ENCODE measurements around the gene ARFGAP1. TPM values are rescaled to one million over a fixed set of nuclear protein-coding genes. Genes with fewer than 3 reads are reported as not detected.
"Not testable (repeated sequence)": the region's sequence is repeated elsewhere in the genome, so short reads cannot be mapped to it uniquely, and the experiment has no call there.

Gene ARFGAP1
- polyA plus RNA-seq, 1 donor: 76.3 TPM

- H3K4me3 ChIP-seq (ENCODE audit: low read length): no peak overlapping the region
- H3K27ac ChIP-seq (ENCODE audit: low read length): no peak overlapping the region
- H3K36me3 ChIP-seq (ENCODE audit: control insufficient read depth, insufficient read depth, low read length): no peaks in the 10 kb centered on the region
- WGBS (ENCODE audit: insufficient coverage, low lambda C conversion rate): no CpG with 5 or more reads among the region's 21 CpGs
- DNase-seq: no peak
- H3K27me3 ChIP-seq (ENCODE audit: control insufficient read depth, insufficient read depth, low read length): no peaks in the 10 kb centered on the region
- H3K9me3 ChIP-seq (ENCODE audit: control insufficient read depth, low read depth, low read length): no peaks in the 10 kb centered on the region
- peaks cover 3% of the 10 kb centered on the region for H3K4me1 ChIP-seq (ENCODE audit: control insufficient read depth, insufficient read depth, low read length)
Measured at GRCh38 chr20:63328718-63329275, 56.2 kb downstream of the ARFGAP1 start.

- Histone ChIP-seq H3K27ac (ENCODE audit: low read length) (no peak overlapping the region), H3K36me3 (ENCODE audit: control insufficient read depth, insufficient read depth, low read length) (no peaks in the 10 kb centered on the region), H3K27me3 (ENCODE audit: control insufficient read depth, insufficient read depth, low read length) (no peaks in the 10 kb centered on the region), H3K4me1 (ENCODE audit: control insufficient read depth, insufficient read depth, low read length) (peaks cover 3% of the 10 kb centered on the region), H3K4me3 (ENCODE audit: low read length) (no peak overlapping the region), H3K9me3 (ENCODE audit: control insufficient read depth, low read depth, low read length) (no peaks in the 10 kb centered on the region)
- no CpG with 5 or more reads among the region's 18 CpGs for WGBS (ENCODE audit: insufficient coverage, low lambda C conversion rate)
- DNase-seq: no peak
Measured at GRCh38 chr20:63329331-63330083, 56.9 kb downstream of the ARFGAP1 start.

- WGBS (ENCODE audit: insufficient coverage, low lambda C conversion rate): no CpG with 5 or more reads among the region's 20 CpGs
- Histone ChIP-seq H3K4me3 (ENCODE audit: low read length) (no peak overlapping the region), H3K27ac (ENCODE audit: low read length) (no peak overlapping the region), H3K9me3 (ENCODE audit: control insufficient read depth, low read depth, low read length) (no peaks in the 10 kb centered on the region), H3K36me3 (ENCODE audit: control insufficient read depth, insufficient read depth, low read length) (no peaks in the 10 kb centered on the region), H3K4me1 (ENCODE audit: control insufficient read depth, insufficient read depth, low read length) (peaks cover 3% of the 10 kb centered on the region), H3K27me3 (ENCODE audit: control insufficient read depth, insufficient read depth, low read length) (no peaks in the 10 kb centered on the region)
- no peak for DNase-seq
Measured at GRCh38 chr20:63330084-63330760, 57.6 kb downstream of the ARFGAP1 start.

DNA sequence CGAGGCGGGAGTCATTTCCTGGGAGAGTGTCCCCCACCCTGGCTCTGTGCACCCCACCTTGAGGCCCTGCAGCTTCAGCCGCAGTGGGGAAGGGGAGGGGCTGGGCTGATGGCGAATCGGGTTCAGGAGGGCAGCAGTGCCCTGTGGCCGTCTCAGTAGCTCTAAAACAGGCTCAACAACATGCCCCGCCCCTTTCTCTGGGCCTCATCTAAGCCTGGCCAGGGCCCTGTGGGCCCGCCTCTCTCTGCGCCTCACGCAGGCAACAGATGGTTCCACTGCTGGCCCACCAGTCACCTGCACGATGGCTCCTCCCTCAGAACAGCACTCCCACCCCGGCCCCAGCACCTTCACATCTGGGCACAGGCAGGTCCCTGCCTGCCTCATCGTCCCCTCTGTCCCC is 58.3 kb downstream of the ARFGAP1 start:
- peaks cover 3% of the 10 kb centered on the region for H3K4me1 ChIP-seq (ENCODE audit: control insufficient read depth, insufficient read depth, low read length)
- no peak overlapping the region for H3K27ac ChIP-seq (ENCODE audit: low read length)
- H3K27me3 ChIP-seq (ENCODE audit: control insufficient read depth, insufficient read depth, low read length): no peaks in the 10 kb centered on the region
- no peaks in the 10 kb centered on the region for H3K9me3 ChIP-seq (ENCODE audit: control insufficient read depth, low read depth, low read length)
- DNase-seq: peak; percentile 36 to 73
- WGBS (ENCODE audit: insufficient coverage, low lambda C conversion rate): no CpG with 5 or more reads among the region's 13 CpGs
- no peaks in the 10 kb centered on the region for H3K36me3 ChIP-seq (ENCODE audit: control insufficient read depth, insufficient read depth, low read length)
- H3K4me3 ChIP-seq (ENCODE audit: low read length): no peak overlapping the region

DNA sequence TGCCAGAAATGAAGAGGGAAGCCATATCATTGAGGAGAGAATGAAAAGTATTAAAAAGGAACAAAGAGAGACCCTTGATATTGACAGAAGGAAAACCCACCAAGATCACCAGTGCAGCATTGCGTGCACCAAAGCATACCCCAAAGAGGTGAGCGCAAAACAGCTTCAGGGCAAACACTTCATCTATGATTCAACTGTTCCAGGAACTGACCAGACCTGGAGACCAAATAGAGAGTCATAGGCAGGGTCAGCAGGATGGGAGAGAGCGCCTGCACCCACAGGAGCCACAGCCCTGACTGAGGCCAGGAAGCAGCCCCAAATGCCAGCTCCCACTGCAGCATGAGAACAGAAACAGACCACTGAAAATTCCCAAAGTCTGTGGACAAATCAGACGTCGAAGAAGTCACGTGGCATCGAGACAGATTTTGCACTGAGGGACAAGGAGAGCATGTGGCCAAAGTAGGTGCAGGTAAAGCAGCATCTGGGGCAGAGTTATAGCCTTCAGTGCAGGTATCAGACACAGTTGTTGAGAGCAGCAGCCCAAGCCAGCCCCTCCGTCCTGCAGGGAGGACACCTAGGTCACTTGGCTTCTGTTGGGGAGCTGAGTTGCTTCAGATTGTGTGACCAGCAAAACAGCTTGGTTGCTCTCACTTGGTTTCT is 59.3 kb downstream of the ARFGAP1 start:
- 100% methylated on average over 1 of the region's 8 CpGs for WGBS (ENCODE audit: insufficient coverage, low lambda C conversion rate)
- H3K36me3 ChIP-seq (ENCODE audit: control insufficient read depth, insufficient read depth, low read length): no peaks in the 10 kb centered on the region
- H3K4me3 ChIP-seq (ENCODE audit: low read length): no peak overlapping the region
- peaks cover 3% of the 10 kb centered on the region for H3K4me1 ChIP-seq (ENCODE audit: control insufficient read depth, insufficient read depth, low read length)
- H3K27me3 ChIP-seq (ENCODE audit: control insufficient read depth, insufficient read depth, low read length): peaks cover 4% of the 10 kb centered on the region
- no peak for DNase-seq
- H3K9me3 ChIP-seq (ENCODE audit: control insufficient read depth, low read depth, low read length): no peaks in the 10 kb centered on the region
- H3K27ac ChIP-seq (ENCODE audit: low read length): no peak overlapping the region

DNA sequence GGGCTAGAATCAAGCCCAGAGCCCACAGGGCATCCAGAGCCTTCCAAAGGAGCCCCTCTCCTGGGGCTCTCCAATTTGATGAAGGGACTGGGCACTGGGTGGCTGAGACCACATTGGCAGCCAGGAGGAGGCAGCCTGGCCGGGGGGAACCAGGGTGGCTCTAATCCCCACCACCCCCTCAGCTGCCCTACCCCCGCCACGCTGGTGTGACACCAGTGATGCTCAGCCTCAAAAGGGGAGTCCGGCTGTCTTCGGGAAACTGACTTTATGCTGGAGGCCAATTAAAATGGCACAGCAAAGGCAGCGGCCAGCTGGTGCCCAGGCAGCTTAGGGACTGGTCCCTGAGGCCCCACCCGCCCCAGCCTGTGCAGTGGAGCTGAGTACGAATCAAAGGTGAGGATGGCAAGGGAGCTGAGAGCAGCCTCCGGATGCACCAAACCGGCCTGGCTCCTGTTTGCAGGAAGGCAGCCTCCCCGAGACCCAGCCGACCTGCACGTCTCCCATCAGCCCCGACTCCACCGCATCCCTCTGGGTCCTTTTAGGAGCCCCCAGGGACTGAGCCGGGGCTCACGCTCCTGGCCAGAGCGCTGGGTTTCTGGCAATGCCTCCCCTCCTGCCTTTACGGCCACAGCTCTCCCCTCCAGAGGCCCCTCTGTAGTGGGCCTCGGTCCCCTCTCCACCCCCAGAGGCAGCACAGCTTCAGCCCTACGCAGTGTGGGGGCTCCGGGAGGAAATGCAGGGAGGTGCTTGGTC is 60.1 kb downstream of the ARFGAP1 start:
- Histone ChIP-seq H3K27ac (ENCODE audit: low read length) (no peak overlapping the region), H3K27me3 (ENCODE audit: control insufficient read depth, insufficient read depth, low read length) (peaks cover 6% of the 10 kb centered on the region), H3K4me1 (ENCODE audit: control insufficient read depth, insufficient read depth, low read length) (peaks cover 3% of the 10 kb centered on the region), H3K4me3 (ENCODE audit: low read length) (no peak overlapping the region), H3K9me3 (ENCODE audit: control insufficient read depth, low read depth, low read length) (no peaks in the 10 kb centered on the region), H3K36me3 (ENCODE audit: control insufficient read depth, insufficient read depth, low read length) (no peaks in the 10 kb centered on the region)
- 100% methylated on average over 1 of the region's 22 CpGs for WGBS (ENCODE audit: insufficient coverage, low lambda C conversion rate)
- no peak for DNase-seq

DNA sequence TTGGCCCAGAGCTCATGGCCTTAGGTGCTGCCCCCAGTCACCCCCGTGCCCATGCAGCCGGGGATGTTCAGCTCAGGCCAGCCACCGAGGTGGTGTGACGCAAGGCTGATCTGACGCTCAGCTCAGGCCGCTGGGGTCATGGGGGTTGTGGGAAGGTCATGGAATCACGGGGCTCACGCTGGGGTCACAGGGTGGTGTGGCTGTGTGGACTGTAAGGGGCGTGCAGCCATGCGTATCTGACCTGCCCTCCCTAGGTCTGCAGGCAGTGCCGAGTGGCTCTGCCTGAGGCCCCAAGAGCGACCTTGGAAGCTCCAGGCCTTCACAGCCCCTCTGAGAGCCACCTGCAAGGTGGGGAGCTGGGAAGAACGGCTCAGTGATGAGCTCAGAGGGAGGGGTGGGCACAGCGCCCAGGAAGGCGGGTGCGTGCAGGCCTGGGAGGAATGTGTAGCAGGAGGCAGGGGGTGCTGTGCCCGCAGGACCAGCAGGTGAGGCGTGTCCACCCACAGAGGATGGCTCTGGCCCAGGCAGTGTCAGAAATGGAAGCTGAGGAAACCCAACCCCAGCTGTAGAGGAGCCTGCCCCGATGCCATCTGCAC is 60.7 kb downstream of the ARFGAP1 start:
- H3K4me3 ChIP-seq (ENCODE audit: low read length): no peak overlapping the region
- no peak for DNase-seq
- H3K4me1 ChIP-seq (ENCODE audit: control insufficient read depth, insufficient read depth, low read length): peaks cover 3% of the 10 kb centered on the region
- H3K36me3 ChIP-seq (ENCODE audit: control insufficient read depth, insufficient read depth, low read length): no peaks in the 10 kb centered on the region
- H3K27me3 ChIP-seq (ENCODE audit: control insufficient read depth, insufficient read depth, low read length): peaks cover 10% of the 10 kb centered on the region
- no CpG with 5 or more reads among the region's 19 CpGs for WGBS (ENCODE audit: insufficient coverage, low lambda C conversion rate)
- no peaks in the 10 kb centered on the region for H3K9me3 ChIP-seq (ENCODE audit: control insufficient read depth, low read depth, low read length)
- H3K27ac ChIP-seq (ENCODE audit: low read length): no peak overlapping the region

- no peak overlapping the region for H3K27ac ChIP-seq (ENCODE audit: low read length)
- peaks cover 3% of the 10 kb centered on the region for H3K4me1 ChIP-seq (ENCODE audit: control insufficient read depth, insufficient read depth, low read length)
- H3K9me3 ChIP-seq (ENCODE audit: control insufficient read depth, low read depth, low read length): no peaks in the 10 kb centered on the region
- no peaks in the 10 kb centered on the region for H3K36me3 ChIP-seq (ENCODE audit: control insufficient read depth, insufficient read depth, low read length)
- no peak overlapping the region for H3K4me3 ChIP-seq (ENCODE audit: low read length)
- peaks cover 11% of the 10 kb centered on the region for H3K27me3 ChIP-seq (ENCODE audit: control insufficient read depth, insufficient read depth, low read length)
- DNase-seq: no peak
- no CpG with 5 or more reads among the region's 8 CpGs for WGBS (ENCODE audit: insufficient coverage, low lambda C conversion rate)
Measured at GRCh38 chr20:63334356-63334755, 61.7 kb downstream of the ARFGAP1 start.

DNA sequence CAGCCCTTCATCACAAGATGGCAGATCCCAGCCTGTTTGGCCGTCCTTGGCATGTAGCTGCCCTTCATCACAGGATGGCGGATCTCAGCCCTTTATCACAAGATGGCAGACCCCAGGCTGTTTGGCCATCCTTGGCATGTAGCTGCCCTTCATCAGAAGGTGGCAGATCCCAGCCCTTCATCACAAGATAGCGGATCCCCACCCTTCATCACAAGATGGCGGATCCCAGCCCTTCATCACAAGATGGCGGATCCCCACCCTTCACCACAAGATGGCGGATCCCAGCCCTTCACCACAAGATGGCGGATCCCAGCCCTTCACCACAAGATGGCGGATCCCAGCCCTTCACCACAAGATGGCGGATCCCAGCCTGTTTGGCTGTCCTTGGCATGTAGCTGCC is 62.4 kb downstream of the ARFGAP1 start:
- not testable (repeated sequence) for H3K27ac ChIP-seq (ENCODE audit: low read length); DNase-seq; H3K4me3 ChIP-seq (ENCODE audit: low read length); H3K36me3 ChIP-seq (ENCODE audit: control insufficient read depth, insufficient read depth, low read length); H3K4me1 ChIP-seq (ENCODE audit: control insufficient read depth, insufficient read depth, low read length); H3K9me3 ChIP-seq (ENCODE audit: control insufficient read depth, low read depth, low read length)
- H3K27me3 ChIP-seq (ENCODE audit: control insufficient read depth, insufficient read depth, low read length): peaks cover 11% of the 10 kb centered on the region
- WGBS (ENCODE audit: insufficient coverage, low lambda C conversion rate): no CpG with 5 or more reads among the region's 9 CpGs
